ENCODE results near the gene TUT1. TPM values are rescaled to one million over a fixed set of nuclear protein-coding genes. Genes with fewer than 3 reads are reported as not detected.

The TUT1 gene
- total and polyA plus RNA-seq, 3 donors from 2014 or later, result 24.3 to 30.0 (median 25.0) TPM

DNA sequence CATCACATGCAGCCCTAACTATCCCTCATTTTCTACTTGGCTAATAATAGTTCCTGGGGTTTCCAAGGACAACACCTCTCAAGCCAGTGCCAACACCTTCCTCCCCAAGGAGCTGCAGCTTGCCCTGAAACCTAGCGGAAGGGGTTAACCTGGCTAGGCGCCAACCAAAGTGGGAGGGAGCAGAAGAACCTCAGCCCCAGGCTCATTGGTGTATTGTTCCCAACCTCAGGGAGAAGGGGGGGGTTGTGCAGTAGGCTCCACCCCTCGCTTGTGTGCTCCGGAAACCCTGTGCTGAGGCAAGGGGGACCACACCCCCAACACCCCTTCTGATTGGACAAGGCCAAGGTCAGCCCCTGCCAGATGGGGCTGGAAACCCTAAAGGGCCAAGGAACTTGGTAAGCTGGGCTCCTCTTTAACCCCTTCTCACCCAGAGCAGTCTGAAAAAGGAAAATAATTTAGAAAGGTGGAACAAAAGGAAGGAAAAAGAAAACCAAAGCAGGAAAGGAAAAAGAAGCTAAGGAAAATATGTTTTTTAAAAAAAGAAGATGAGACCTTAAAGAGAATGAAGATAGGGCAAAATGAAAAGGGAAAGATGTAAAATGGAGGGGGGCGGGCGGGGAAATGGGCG, 7.9 kb upstream of the TUT1 start:
- TF ChIP-seq, protein P1, sequence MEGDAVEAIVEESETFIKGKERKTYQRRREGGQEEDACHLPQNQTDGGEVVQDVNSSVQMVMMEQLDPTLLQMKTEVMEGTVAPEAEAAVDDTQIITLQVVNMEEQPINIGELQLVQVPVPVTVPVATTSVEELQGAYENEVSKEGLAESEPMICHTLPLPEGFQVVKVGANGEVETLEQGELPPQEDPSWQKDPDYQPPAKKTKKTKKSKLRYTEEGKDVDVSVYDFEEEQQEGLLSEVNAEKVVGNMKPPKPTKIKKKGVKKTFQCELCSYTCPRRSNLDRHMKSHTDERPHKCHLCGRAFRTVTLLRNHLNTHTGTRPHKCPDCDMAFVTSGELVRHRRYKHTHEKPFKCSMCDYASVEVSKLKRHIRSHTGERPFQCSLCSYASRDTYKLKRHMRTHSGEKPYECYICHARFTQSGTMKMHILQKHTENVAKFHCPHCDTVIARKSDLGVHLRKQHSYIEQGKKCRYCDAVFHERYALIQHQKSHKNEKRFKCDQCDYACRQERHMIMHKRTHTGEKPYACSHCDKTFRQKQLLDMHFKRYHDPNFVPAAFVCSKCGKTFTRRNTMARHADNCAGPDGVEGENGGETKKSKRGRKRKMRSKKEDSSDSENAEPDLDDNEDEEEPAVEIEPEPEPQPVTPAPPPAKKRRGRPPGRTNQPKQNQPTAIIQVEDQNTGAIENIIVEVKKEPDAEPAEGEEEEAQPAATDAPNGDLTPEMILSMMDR (IDR thresholded peaks at IDR 0.05), result no peak
- TF ChIP-seq POLR2A (IDR thresholded peaks at IDR 0.05), result no peak
- Histone ChIP-seq H3K36me3 (ENCODE audit: low read depth, missing control alignments) (no peaks in the 10 kb centered on the region), H3K27ac (peak overlapping the region; percentile 96 to 98), H3K4me1 (peaks cover 25% of the 10 kb centered on the region), H3K27me3 (no peaks in the 10 kb centered on the region), H3K9me3 (no peaks in the 10 kb centered on the region), H3K4me3 (no peak overlapping the region)
- DNase-seq, result peak; percentile 95
- intact Hi-C loops (cut with DNase I; ENCODE audit: low total_unique reads), result no loop called here
- 24 to 36% methylated on average over 7 of the region's 7 CpGs for WGBS, 2 donors

DNA sequence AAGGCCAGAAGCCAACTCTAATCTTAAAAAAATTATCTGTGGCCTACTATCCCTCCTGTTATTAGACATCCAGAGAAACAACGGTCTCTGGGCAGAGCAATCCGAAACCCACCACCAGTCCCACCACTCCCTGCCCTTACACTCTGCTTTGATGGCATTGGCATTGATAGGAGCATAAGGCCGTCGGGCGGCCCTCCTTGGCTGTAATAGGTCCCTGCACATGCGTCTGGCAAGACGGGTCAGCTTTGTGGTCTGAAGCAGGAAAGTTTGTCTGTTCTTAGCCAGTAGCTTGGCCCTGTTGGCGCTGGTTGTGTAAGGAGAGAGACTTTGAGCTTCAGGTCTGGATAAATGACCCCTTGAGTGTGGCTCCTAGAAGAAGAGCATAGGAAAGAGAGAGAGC, 3.8 kb upstream of the TUT1 start:
- Histone ChIP-seq H3K36me3 (ENCODE audit: low read depth, missing control alignments) (no peaks in the 10 kb centered on the region), H3K27ac (no peak overlapping the region)
- intact Hi-C loops (cut with DNase I; ENCODE audit: low total_unique reads), result no loop called here

GRCh38 chr11:62593434-62594044, 2.2 kb upstream of the TUT1 start:
- intact Hi-C loops (cut with DNase I; ENCODE audit: low total_unique reads), result no loop called here
- TF ChIP-seq, protein P1 (IDR thresholded peaks at IDR 0.05), result peak in 2 of 3 experiments; percentile 24 to 32
- no peak for TF ChIP-seq POLR2A (IDR thresholded peaks at IDR 0.05)
- no peaks in the 10 kb centered on the region for H3K27me3 ChIP-seq
- H3K4me3 ChIP-seq, result no peak overlapping the region
- H3K4me1 ChIP-seq, result peaks cover 22% of the 10 kb centered on the region
- 60 to 66% methylated on average over 11 to 13 of the region's 13 CpGs for WGBS, 2 donors
- peak; percentile 83 for DNase-seq
- no peak overlapping the region for H3K27ac ChIP-seq
- H3K9me3 ChIP-seq, result no peaks in the 10 kb centered on the region
- H3K36me3 ChIP-seq (ENCODE audit: low read depth, missing control alignments), result no peaks in the 10 kb centered on the region

More for the DNA sequence above, 3.8 kb upstream of the TUT1 start:
- H3K4me3 ChIP-seq, result no peak overlapping the region
- no peak for DNase-seq
- no peak for TF ChIP-seq POLR2A (IDR thresholded peaks at IDR 0.05)
- H3K9me3 ChIP-seq, result no peaks in the 10 kb centered on the region
- H3K4me1 ChIP-seq, result peaks cover 33% of the 10 kb centered on the region
- no peaks in the 10 kb centered on the region for H3K27me3 ChIP-seq
- 80 to 87% methylated on average over 8 of the region's 8 CpGs for WGBS, 2 donors

GRCh38 chr11:62592989-62593421, 1.7 kb upstream of the TUT1 start:
- Histone ChIP-seq H3K27ac (peak overlapping the region; percentile 87 to 92), H3K36me3 (ENCODE audit: low read depth, missing control alignments) (no peaks in the 10 kb centered on the region), H3K27me3 (no peaks in the 10 kb centered on the region), H3K4me1 (peaks cover 21% of the 10 kb centered on the region), H3K4me3 (no peak overlapping the region), H3K9me3 (no peaks in the 10 kb centered on the region)
- 64 to 73% methylated on average over 8 of the region's 8 CpGs for WGBS, 2 donors
- no peak for DNase-seq
- intact Hi-C loops (cut with DNase I; ENCODE audit: low total_unique reads), result no loop called here
- TF ChIP-seq, protein P1 (IDR thresholded peaks at IDR 0.05), result no peak
- no peak for TF ChIP-seq POLR2A (IDR thresholded peaks at IDR 0.05)

DNA sequence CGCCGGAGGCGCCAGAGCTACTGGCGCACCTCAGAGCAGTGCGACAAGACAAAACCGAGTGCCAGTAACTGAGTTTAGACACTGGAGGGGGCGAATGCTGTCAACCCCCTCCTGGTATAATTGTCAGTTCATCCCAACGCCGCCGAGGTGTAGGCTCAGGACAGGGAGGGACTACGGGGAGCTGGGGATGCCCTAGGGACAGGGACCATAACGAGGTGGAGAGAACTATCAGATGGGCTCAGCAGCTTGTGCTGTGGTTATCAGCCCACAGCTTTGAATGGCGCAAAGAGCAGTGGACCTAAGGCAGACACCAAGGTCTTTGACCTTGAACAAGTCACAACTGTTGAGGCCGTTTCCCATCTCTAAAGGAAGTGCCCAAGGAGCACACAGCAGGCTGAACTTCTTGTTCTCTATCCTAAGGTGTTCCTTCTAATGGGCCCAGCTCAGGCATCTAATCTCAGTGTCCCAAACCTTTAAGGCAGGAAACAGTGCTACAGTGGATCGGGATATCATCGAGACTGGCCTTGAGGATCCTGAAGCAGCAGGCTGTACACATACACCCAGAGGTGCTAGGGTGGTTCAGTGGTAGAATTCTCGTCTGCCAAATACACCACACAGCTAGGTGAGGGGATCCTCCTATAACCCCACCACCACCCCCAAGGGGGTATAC, 958 bp upstream of the TUT1 start:
- Histone ChIP-seq H3K27me3 (no peaks in the 10 kb centered on the region), H3K36me3 (ENCODE audit: low read depth, missing control alignments) (no peaks in the 10 kb centered on the region), H3K27ac (peak overlapping the region; percentile 87 to 92), H3K9me3 (no peaks in the 10 kb centered on the region), H3K4me3 (peak overlapping the region; percentile 75 to 89), H3K4me1 (peaks cover 21% of the 10 kb centered on the region)
- WGBS, 2 donors, result 2 to 8% methylated on average over 10 to 17 of the region's 17 CpGs
- TF ChIP-seq, protein P1 (IDR thresholded peaks at IDR 0.05), result no peak
- no peak for TF ChIP-seq POLR2A (IDR thresholded peaks at IDR 0.05)
- intact Hi-C loops (cut with DNase I; ENCODE audit: low total_unique reads), result no loop called here
- DNase-seq, result peak; percentile 33

Data from testis (tissue), 3 donors.